Esophagus squamous epithelium (tissue), 5 donors: ENCODE data around the gene ARL4A. TPM values are rescaled to one million over a fixed set of nuclear protein-coding genes. Genes with fewer than 3 reads are reported as not detected.

Experiments
- DNase-seq: peaks from one replicate; lab custom pipeline; 2025; lab: John Stamatoyannopoulos, UW
- H3K27ac ChIP-seq, 4 donors: fragments of 200-600 bp; sonication (generic); one replicate each; pipeline ENCODE4 v1.5.1; 2016 to 2019; ENCODE audit warnings: mild to moderate bottlenecking in 1 of 4
- H3K27me3 ChIP-seq, 4 donors: fragments of 200-600 bp; sonication (generic); 1 replicate in 3 of 4; 2 replicates in 1 of 4; pipeline versions ENCODE4 v1.5.1 to v1.6.0; 2017 to 2021; ENCODE audit warnings: antibody characterized with exemption in 1 of 4
- H3K36me3 ChIP-seq, 3 donors: fragments of 200-600 bp; sonication (generic); one replicate each; pipeline ENCODE4 v1.5.1; 2016 to 2019
- H3K4me1 ChIP-seq, 3 donors: fragments of 200-600 bp; sonication (generic); one replicate each; pipeline ENCODE4 v1.5.1; 2017 to 2019
- H3K4me3 ChIP-seq, 4 donors: fragments of 200-600 bp; sonication (generic); 1 replicate in 3 of 4; 2 replicates in 1 of 4; pipeline ENCODE4 v1.5.1; 2016 to 2019; ENCODE audit warnings: mild to moderate bottlenecking in 2 of 4, moderate library complexity in 1 of 4
- H3K9me3 ChIP-seq, 3 donors: fragments of 200-600 bp; sonication (generic); one replicate each; pipeline ENCODE4 v1.5.1; 2016 to 2019
- CTCF ChIP-seq, 6 experiments: fragments of 450-650 bp in 4 of 6; fragments of 200-600 bp in 2 of 6; sonication (generic) in 2 of 6; IDR thresholded peaks; one replicate each; pipeline ENCODE4 v1.5.1; 2016 to 2019; ENCODE audit warnings: antibody characterized with exemption in 6 of 6, mild to moderate bottlenecking in 4 of 6, moderate library complexity in 4 of 6
- POLR2A ChIP-seq, 4 donors: fragments of 450-650 bp; IDR thresholded peaks; one replicate each; pipeline ENCODE4 v1.6.1; 2017; ENCODE audit warnings: antibody characterized with exemption in 4 of 4, mild to moderate bottlenecking in 4 of 4, moderate library complexity in 3 of 4
- WGBS, 2 donors: methylation state at CpG; one replicate each; pipeline ENCODE4 v1.1.5; 2018; 5-methylcytosine and 5-hydroxymethylcytosine counted together
- intact Hi-C: fragments of 100-400 bp; cut with DNase I; formaldehyde crosslinking; loops from one replicate; pipeline ENCODE4 v1.15.0; 2022
- total RNA-seq, 4 donors: library from RNA; depleted of rRNA; stranded (reverse); fragments of >200 nt; gene quantifications; one replicate each; pipeline ENCODE4 v1.1.0, GENCODE V29; 2016
- donor health status: DM: yes; HTN: yes; CAD: no.

Gene ARL4A
- total RNA-seq, 4 donors from 2014 or later: 40.5 to 102 (median 48.5) TPM

DNA sequence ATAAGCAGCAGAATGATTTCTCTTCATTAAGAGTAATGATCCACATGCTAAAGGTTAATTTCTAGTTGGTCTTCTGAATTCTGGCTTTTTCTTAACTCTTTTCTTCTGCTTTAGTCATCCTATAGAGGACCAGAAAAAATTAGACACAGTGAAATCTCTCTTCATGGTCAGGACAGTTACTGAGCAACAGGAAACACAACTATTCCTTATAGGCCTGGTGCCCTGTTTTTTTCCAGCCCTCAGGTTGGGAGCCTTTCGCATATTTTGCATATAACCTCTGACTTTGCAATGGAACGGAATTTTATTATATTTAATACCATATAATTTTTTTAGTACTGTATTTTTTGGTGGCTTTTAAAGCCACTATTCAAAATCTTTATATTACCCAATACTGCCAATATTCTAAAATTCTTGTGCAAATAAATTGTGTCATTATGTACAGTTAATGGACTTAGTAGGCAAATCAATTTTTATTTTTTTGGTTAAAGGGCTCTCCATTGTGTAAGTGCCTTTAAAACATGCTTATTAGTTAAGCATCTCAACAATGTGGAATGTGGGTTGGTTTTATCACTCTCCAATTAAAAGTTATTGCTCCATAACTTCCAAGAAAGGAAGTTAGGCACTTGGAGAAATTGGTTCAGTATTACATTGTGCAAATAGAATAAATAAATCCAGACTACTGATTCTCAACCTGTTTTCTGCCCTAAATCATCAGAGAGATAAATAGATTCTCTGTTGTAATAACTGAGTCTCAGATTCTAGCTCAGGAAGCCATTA lies 22.5 kb downstream of the ARL4A start:
- DNase-seq: no peak

GRCh38 chr7:12711124-12711523 lies 23.7 kb downstream of the ARL4A start:
- H3K27me3 ChIP-seq: no peaks in the 10 kb centered on the region
- intact Hi-C loops: no loop called here
- WGBS, 2 donors: 88 to 91% methylated on average over 10 to 11 of the region's 11 CpGs
- H3K4me1 ChIP-seq: peaks cover 11 to 75% (median 30%) of the 10 kb centered on the region in 3 donors
- H3K9me3 ChIP-seq: no peaks in the 10 kb centered on the region
- H3K4me3 ChIP-seq: no peak overlapping the region
- no peak overlapping the region for H3K27ac ChIP-seq
- no peak for TF ChIP-seq CTCF (IDR thresholded peaks at IDR 0.05)
- TF ChIP-seq POLR2A (IDR thresholded peaks at IDR 0.05): no peak
- DNase-seq: no peak
- H3K36me3 ChIP-seq: no peaks in the 10 kb centered on the region

More for the DNA sequence above, 22.5 kb downstream of the ARL4A start:
- Histone ChIP-seq H3K4me1 (peaks cover 0 to 67% (median 20%) of the 10 kb centered on the region in 3 donors), H3K27ac (peak overlapping the region in 1 of 4 donors; percentile 13), H3K9me3 (no peaks in the 10 kb centered on the region), H3K36me3 (no peaks in the 10 kb centered on the region), H3K4me3 (no peak overlapping the region), H3K27me3 (no peaks in the 10 kb centered on the region)
- WGBS, 2 donors: 86 to 89% methylated on average over 2 of the region's 2 CpGs
- intact Hi-C loops: no loop called here
- no peak for TF ChIP-seq POLR2A (IDR thresholded peaks at IDR 0.05)
- TF ChIP-seq CTCF (IDR thresholded peaks at IDR 0.05): no peak

GRCh38 chr7:12712236-12712635 lies 24.8 kb downstream of the ARL4A start:
- no peak overlapping the region for H3K4me3 ChIP-seq
- intact Hi-C loops: no loop called here
- H3K36me3 ChIP-seq: no peaks in the 10 kb centered on the region
- no peaks in the 10 kb centered on the region for H3K9me3 ChIP-seq
- WGBS, 2 donors: 52 to 56% methylated on average over 2 of the region's 2 CpGs
- peaks cover 20 to 75% (median 36%) of the 10 kb centered on the region in 3 donors for H3K4me1 ChIP-seq
- H3K27me3 ChIP-seq: no peaks in the 10 kb centered on the region
- no peak for TF ChIP-seq CTCF (IDR thresholded peaks at IDR 0.05)
- TF ChIP-seq POLR2A (IDR thresholded peaks at IDR 0.05): no peak
- peak overlapping the region in 1 of 4 donors; percentile 19 for H3K27ac ChIP-seq
- no peak for DNase-seq

- no peak for TF ChIP-seq CTCF (IDR thresholded peaks at IDR 0.05)
- no peak for TF ChIP-seq POLR2A (IDR thresholded peaks at IDR 0.05)
- peak overlapping the region in 3 of 4 donors; percentile 10 to 92 (median 91) for H3K27ac ChIP-seq
- intact Hi-C loops: no loop called here
- H3K9me3 ChIP-seq: no peaks in the 10 kb centered on the region
- no peaks in the 10 kb centered on the region for H3K27me3 ChIP-seq
- H3K36me3 ChIP-seq: no peaks in the 10 kb centered on the region
- DNase-seq: no peak
- H3K4me1 ChIP-seq: peaks cover 31 to 74% (median 36%) of the 10 kb centered on the region in 3 donors
- WGBS, 2 donors: 78 to 100% methylated on average over 1 of the region's 1 CpG
- no peak overlapping the region for H3K4me3 ChIP-seq
Measured at GRCh38 chr7:12713625-12714378, 26.4 kb downstream of the ARL4A start.

- H3K27ac ChIP-seq: peak overlapping the region in 3 of 4 donors; percentile 10 to 92 (median 91)
- H3K4me1 ChIP-seq: peaks cover 34 to 77% (median 41%) of the 10 kb centered on the region in 3 donors
- intact Hi-C loops: no loop called here
- DNase-seq: no peak
- H3K36me3 ChIP-seq: no peaks in the 10 kb centered on the region
- WGBS, 2 donors: 88 to 97% methylated on average over 1 of the region's 1 CpG
- no peak overlapping the region for H3K4me3 ChIP-seq
- no peaks in the 10 kb centered on the region for H3K9me3 ChIP-seq
- TF ChIP-seq CTCF (IDR thresholded peaks at IDR 0.05): no peak
- no peak for TF ChIP-seq POLR2A (IDR thresholded peaks at IDR 0.05)
- no peaks in the 10 kb centered on the region for H3K27me3 ChIP-seq
Measured at GRCh38 chr7:12714379-12714737, 26.9 kb downstream of the ARL4A start.
